Lower lobe of right lung (tissue), 2 donors: ENCODE measurements around the gene FAM219A. TPM values are rescaled to one million over a fixed set of nuclear protein-coding genes. Genes with fewer than 3 reads are reported as not detected.

Source experiments
- ATAC-seq, 2 donors: fragments of 200-7000 bp; cut with Tn5 transposase; one replicate each; pipeline ENCODE4 v1.9.1; 2020 to 2022; ENCODE audit warnings: mild to moderate bottlenecking in 2 of 2, moderate library complexity in 2 of 2
- DNase-seq: peaks from one replicate; pipeline ENCODE4 v3.0.0-alpha.2; 2020
- H3K27ac ChIP-seq: fragments of 200-600 bp; one replicate; pipeline ENCODE4 v1.8.0; 2022
- H3K27me3 ChIP-seq: fragments of 200-600 bp; one replicate; pipeline ENCODE4 v1.8.0; 2022; ENCODE audit warnings: low read depth
- H3K36me3 ChIP-seq: fragments of 200-600 bp; one replicate; pipeline ENCODE4 v1.8.0; 2022; ENCODE audit warnings: mild to moderate bottlenecking
- H3K4me1 ChIP-seq: fragments of 200-600 bp; one replicate; pipeline ENCODE4 v1.8.0; 2022
- H3K4me3 ChIP-seq: fragments of 200-600 bp; one replicate; pipeline ENCODE4 v1.8.0; 2022; ENCODE audit warnings: mild to moderate bottlenecking
- H3K9me3 ChIP-seq: fragments of 200-600 bp; one replicate; pipeline ENCODE4 v1.8.0; 2022
- CTCF ChIP-seq: fragments of 200-600 bp; IDR thresholded peaks from one replicate; pipeline ENCODE4 v1.8.0; 2022; ENCODE audit warnings: antibody characterized with exemption, mild to moderate bottlenecking
- intact Hi-C: fragments of 100-400 bp; cut with DNase I; formaldehyde crosslinking; loops from one replicate; pipeline ENCODE4 v1.11.0; 2022
- total RNA-seq: library from RNA; stranded (reverse); fragmentation: NEBNext Ultra II Directional; extraction: Animal tissue kit (Norgen Biotek cat#: 25700); gene quantifications from one replicate; pipeline ENCODE4 v1.2.1, GENCODE V29; 2021
- donor health status: DM: no; HTN: yes; CAD: no; lungs with severe emphysema.

The FAM219A gene
- total RNA-seq, 1 donor from 2014 or later = 24.5 TPM

- Histone ChIP-seq H3K4me3 (no peak overlapping the region), H3K4me1 (peaks cover 21% of the 10 kb centered on the region), H3K9me3 (no peaks in the 10 kb centered on the region), H3K27me3 (no peaks in the 10 kb centered on the region), H3K36me3 (no peaks in the 10 kb centered on the region), H3K27ac (no peak overlapping the region)
- no peak for TF ChIP-seq CTCF
- DNase-seq (no peak), ATAC-seq (no peak)
- intact Hi-C loops = loop anchor here (10.0 kb wide), 1 partner anchor 101 kb away; no protein-coding TSS in a partner anchor
Measured at GRCh38 chr9:34505370-34506120, 47.2 kb upstream of the FAM219A start.

GRCh38 chr9:34503406-34503805, 45.0 kb upstream of the FAM219A start:
- Histone ChIP-seq H3K36me3 (no peaks in the 10 kb centered on the region), H3K9me3 (no peaks in the 10 kb centered on the region), H3K4me3 (no peak overlapping the region), H3K27ac (no peak overlapping the region), H3K27me3 (no peaks in the 10 kb centered on the region), H3K4me1 (peaks cover 21% of the 10 kb centered on the region)
- ATAC-seq (no peak), DNase-seq (no peak)
- no peak for TF ChIP-seq CTCF
- intact Hi-C loops = loop anchor here (10.0 kb wide), 1 partner anchor 99 kb away; no protein-coding TSS in a partner anchor

GRCh38 chr9:34502891-34503290, 44.5 kb upstream of the FAM219A start:
- H3K27me3 ChIP-seq = no peaks in the 10 kb centered on the region
- no peak for TF ChIP-seq CTCF
- H3K36me3 ChIP-seq = no peaks in the 10 kb centered on the region
- ATAC-seq = no peak
- no peak overlapping the region for H3K27ac ChIP-seq
- peaks cover 21% of the 10 kb centered on the region for H3K4me1 ChIP-seq
- H3K9me3 ChIP-seq = no peaks in the 10 kb centered on the region
- H3K4me3 ChIP-seq = no peak overlapping the region
- intact Hi-C loops = loop anchor here (10.0 kb wide), 1 partner anchor 98 kb away; no protein-coding TSS in a partner anchor
- no peak for DNase-seq

DNA sequence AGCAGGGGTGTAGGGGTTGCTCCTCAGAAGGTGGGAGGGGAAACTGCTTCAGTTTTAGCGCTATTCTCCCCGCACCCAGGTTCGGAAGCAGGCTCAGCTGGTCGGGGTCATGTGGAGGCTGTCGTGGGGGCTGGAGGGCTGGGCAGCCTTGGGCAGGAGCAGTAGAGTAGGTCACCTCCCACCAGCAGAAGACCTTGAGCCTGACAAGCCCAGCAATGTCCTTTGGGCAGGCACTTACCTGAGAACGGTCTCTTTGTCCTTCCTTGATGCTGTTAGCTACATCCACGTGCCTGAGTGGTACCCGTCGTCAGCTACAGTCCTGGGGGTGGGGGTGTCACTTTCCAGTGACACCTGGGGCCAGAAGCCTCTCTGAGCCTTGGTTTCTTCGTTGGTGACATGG, 44.1 kb upstream of the FAM219A start:
- no peak overlapping the region for H3K4me3 ChIP-seq
- no peaks in the 10 kb centered on the region for H3K9me3 ChIP-seq
- H3K36me3 ChIP-seq = no peaks in the 10 kb centered on the region
- H3K4me1 ChIP-seq = peaks cover 21% of the 10 kb centered on the region
- intact Hi-C loops = loop anchor here (10.0 kb wide), 1 partner anchor 98 kb away; no protein-coding TSS in a partner anchor
- H3K27me3 ChIP-seq = no peaks in the 10 kb centered on the region
- ATAC-seq (peak; percentile 7 to 19), DNase-seq (no peak)
- TF ChIP-seq CTCF = no peak
- H3K27ac ChIP-seq = no peak overlapping the region

GRCh38 chr9:34501889-34502425, 43.6 kb upstream of the FAM219A start:
- DNase-seq (peak; percentile 78), ATAC-seq (peak; percentile 86 to 90)
- Histone ChIP-seq H3K4me1 (peaks cover 21% of the 10 kb centered on the region), H3K9me3 (no peaks in the 10 kb centered on the region), H3K27ac (no peak overlapping the region), H3K36me3 (no peaks in the 10 kb centered on the region), H3K27me3 (no peaks in the 10 kb centered on the region), H3K4me3 (no peak overlapping the region)
- intact Hi-C loops = loop anchor here (10.0 kb wide), 1 partner anchor 97 kb away; no protein-coding TSS in a partner anchor
- TF ChIP-seq CTCF = peak; percentile 25
